GM19043 (cell line): ENCODE measurements around the gene ANKRD11.
"Not testable (repeated sequence)": the region's sequence is repeated elsewhere in the genome, so short reads cannot be mapped to it uniquely, and the experiment has no call there.

Experiments used
- ATAC-seq: cut with Tn5 transposase; IDR thresholded peaks from one replicate; pipeline ENCODE4 v1.9.1; 2021; ENCODE audit warnings: low read depth; ENCODE audit not compliant: unreplicated experiment

ANKRD11 gene

DNA sequence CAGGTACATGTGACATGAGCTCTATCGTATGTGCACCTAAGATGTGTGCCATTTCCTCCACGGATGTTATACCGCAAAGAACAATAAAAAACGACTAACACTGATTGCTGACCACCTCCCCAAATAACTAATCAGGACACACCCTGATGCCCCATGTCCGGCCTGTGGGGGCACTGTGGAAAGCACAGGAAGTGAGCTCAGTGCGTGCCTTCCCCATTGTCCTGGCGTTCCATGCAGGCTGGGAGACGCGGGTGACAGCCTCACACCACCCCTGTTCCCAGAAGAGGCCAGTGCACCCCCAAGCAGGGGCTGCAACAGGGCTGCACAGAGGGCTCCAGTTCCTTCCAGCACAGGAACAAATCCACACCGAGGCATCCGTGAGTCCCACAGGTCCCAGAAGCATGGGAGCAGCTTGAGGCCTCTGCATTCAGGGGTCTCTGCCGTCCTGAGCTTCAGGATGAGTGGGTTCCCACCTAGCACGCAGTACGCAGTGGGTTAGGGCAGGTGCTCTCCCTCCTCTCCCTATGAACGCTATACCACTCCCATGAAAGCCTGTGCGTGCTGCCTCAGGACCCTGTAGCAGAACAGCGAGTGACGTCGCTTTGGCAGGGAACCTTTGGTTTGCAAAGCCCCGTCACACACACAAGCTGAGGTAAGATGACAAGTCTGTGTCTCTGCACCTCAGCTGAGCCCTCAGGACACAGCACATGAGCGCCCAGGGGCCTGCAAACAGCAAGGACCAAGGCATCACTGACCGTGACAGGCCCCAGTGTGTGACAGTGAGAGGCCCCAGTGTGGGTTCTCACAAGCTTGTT is 155.2 kb downstream of the ANKRD11 start:
- no peak for ATAC-seq

DNA sequence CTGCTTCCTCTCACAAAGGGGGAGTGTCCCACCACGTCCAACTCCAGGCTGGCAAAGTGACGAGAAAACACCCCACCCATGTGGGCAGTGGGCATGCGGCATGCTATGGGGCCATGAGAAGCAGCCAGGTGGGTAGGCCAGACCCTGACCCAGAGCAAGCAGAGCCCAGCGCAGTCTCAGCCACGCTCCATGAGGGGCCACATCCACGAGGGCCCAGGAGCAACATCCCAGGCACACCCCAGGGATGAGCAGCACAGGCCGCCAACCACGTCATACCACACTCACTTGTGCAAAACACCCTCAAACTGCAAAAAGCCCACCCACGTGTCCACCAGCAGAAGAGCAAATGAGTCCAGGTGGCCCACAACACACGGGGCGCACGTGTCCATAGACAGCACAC is 155.9 kb downstream of the ANKRD11 start:
- no peak for ATAC-seq

DNA sequence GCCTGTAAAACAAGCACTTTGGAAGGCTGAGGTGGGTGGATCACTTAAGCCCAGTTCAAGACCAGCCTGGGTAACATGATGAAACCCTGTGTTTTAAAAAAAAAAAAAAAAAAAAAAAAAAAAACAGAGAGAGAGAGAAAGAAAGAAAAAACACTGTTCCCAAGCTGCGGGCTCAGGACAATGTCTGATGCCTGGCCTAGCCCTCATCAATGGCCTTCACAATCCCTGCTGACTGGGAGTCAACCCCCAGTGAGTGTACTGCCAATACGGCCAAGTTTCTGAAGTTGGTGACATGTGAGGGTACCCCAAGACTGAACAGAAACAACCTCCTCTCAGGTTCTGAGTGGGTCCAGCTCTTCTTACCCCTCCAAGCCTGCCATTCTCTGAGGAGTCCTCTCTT is 156.3 kb downstream of the ANKRD11 start:
- no peak for ATAC-seq

DNA sequence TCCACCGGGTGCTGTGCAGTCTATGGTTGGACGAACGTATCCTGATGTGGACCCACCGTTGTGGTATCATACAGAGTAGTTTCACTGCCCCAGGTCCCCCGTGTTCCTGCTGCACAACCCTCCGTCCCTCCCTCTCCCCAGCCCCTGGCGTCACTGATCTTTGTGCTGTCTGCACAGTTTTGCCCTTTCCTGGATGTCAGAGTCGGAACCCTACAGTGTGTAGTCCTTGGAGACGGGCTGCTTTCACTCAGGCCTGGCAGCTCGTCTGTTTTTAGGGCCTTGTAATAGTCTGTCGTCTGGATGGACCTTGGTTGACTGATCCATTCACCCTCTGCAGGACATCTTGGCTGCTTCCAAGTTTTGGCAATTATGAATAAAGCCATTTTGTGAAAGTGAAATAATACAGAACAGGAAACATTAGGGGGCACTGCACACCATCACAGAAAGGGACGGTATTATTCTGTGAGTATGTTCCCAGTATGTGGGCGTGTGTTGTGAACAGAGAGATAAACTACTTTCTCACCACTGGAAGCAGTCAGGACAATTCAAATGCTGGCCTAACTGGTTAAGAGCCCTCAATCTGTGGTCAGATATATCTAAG is 156.9 kb downstream of the ANKRD11 start:
- not testable (repeated sequence) for ATAC-seq

DNA sequence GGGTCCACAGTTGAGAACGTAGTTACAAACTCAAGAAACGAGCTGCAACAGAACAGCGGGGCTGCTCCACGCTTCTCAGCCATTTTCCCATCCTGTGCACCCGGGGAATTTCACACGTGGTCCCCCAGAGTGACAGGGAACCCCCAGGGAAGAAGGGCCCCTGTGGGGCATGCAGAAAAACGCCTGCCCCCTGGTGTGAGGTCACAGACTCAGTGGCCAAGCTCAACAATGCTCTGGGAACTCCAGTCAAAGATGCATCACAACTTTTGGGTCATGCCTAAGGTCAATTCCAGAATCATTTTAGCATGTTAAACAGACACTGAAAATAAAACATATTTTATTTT is 157.5 kb downstream of the ANKRD11 start:
- no peak for ATAC-seq

- ATAC-seq: no peak
These were observed 158.0 kb downstream of the ANKRD11 start for GRCh38 chr16:89332243-89332901.

DNA sequence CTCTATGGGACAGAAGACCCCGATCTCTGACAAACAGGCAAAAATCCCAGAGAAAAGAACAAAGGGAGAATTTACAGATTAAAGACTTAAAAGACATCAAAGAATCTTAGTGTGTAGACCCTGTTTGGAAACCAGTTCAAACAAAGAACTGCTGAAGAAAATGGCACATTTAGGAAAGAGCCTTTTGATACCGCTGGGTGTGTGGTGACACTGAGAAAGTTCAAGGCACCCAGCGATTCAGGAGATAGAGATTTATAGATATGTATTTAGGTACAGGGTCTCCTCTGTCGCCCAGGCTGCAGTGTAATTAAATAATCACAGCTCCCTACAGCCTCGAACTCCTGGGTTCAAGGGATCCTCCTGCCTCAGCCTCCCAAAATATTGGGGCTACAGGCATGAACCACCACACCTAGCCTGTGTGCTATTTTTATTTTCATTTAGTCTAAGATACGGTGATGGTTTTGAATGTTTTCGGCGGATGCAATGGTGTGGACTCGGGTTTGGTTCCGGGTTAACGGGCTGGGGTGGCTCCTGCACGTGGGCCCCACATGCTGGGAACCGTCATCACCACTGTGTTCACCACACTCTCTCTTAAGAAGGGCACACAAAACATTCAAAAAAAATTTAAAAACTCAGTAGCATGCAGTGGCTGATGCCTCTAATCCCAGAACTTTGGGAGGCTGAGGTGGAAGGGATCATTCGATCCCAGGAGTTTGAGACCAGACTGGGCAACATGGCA is 158.8 kb downstream of the ANKRD11 start:
- no peak for ATAC-seq

GRCh38 chr16:89330177-89330856 is 160.0 kb downstream of the ANKRD11 start:
- no peak for ATAC-seq

DNA sequence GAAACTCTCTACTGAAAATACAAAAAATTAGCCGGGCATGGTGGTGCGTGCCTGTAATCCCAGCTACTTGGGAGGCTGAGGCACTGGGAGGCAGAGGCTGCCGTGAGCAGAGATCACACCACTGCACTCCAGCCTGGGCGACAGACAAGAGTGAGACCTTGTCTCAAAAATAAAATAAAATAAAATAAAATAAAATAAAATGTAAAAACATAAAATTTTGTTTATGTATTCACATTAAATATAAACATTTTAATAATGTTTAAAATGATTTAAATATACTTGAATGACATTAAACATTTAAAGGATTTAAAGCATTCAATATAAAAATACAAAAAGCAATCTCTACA is 160.6 kb downstream of the ANKRD11 start:
- not testable (repeated sequence) for ATAC-seq

GRCh38 chr16:89328412-89329400 is 161.7 kb downstream of the ANKRD11 start:
- not testable (repeated sequence) for ATAC-seq

DNA sequence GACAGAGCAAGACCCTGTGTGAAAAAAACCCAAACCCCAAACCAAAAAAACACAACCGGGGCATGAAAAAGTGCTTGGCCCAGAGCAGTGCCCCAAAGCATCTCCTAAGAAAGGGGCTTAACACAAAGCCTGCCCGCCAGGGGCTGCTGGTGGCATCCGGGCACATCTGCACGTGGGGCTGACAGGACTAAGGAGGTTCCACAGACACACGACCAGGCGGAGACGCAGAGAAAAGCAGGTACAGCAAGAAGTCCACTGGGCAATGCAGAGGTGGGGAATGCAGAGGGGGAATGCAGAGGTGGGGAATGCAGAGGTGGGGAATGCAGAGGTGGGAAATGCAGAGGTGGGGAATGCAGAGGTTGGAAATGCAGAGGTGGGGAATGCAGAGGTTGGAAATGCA is 163.6 kb downstream of the ANKRD11 start:
- no peak for ATAC-seq

- ATAC-seq: no peak
These were observed 164.4 kb downstream of the ANKRD11 start for GRCh38 chr16:89325861-89326471.

DNA sequence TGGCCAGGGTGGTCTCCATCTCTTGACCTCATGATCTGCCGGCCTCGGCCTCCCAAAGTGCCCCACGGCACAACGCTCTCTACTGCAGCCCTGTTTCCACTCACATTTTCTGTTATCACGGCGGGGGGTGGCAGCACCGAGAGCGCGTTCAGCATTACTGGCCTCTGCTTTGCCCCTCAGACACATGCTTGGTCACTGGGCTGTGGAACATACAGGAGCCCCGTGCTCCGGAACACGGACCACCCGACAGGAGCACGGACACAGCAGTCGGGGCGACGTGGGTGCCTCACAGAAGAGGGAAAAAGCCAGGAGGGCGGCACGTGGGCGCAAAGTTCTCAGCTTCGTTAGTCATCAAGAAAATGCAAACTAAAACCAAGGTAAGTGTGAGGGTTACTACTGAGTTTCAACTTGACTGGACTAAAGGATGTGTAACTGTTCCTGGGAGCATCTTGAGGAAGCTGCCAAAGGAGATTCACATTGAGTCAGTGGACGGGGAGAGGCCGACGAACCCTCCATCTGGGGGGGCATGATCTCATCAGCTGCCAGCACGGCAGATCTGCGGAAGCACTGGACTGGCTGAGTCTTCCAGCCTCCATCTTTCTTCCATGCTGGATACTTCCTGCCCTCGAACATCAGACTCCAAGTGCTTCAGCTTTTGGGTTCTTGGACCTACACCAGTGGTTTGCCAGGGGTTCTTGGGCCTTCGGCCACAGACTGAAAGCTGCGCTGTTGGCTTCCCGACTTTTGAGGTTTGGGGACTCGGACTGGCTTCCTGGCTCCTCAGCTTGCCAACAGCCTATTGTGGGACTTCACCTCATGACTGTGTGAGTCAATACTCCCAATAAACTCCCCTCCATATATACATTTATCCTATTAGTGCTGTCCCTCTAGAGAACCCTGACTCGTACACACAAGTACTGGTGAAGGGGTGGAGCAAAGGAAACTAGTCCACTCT is 166.0 kb downstream of the ANKRD11 start:
- peak; percentile 58 for ATAC-seq

- no peak for ATAC-seq
These were observed 167.0 kb downstream of the ANKRD11 start for GRCh38 chr16:89323120-89323960.

DNA sequence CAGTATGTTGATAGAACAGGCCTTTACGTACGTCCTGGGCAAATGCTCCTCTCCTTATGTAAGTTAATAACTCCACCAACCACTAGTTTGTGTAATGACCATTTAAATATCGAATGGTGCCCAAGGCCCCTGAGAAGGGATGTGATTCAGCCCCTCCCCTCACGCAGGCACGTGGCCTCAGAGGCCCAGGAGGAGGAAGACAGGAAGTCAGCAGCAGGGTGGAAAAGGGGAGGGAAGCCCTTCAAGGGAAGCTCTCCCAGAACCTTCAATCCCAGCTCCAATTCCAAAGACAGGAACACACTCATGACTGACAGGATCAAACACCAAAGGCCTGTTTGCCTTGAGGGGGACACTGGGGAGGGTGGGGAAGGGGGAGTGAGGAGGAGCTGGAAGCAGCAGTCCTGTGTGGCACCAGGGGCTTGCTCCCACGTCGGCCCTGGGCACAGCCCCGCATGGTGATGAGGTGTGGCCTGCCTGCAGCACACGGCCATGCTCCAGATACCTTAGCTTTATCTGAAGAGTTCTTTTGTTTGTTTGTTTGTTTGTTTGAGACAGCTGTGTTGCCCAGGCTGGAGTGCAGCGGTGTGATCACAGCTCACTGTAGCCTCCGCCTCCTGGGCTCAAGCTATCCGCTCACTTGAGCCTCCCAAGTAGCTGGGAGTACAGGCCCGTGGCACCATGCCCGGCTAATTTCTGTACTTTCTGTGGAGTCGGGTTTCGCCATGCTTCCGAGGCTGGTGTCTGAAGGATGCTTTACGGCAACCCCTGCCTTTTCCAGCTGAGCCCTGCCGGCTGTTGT is 167.8 kb downstream of the ANKRD11 start:
- no peak for ATAC-seq

- ATAC-seq: no peak
These were observed 169.4 kb downstream of the ANKRD11 start for GRCh38 chr16:89320782-89321501.
